B cell (primary cell): Measurements from ENCODE around the gene CBX2.

Experiments
- EZH2 ChIP-seq: IDR thresholded peaks from 2 replicates; pipeline ENCODE4 v1.6.1; 2012; ENCODE audit warnings: borderline replicate concordance, low read depth, mild to moderate bottlenecking, moderate library complexity, low read length; ENCODE audit not compliant: insufficient read depth, poor library complexity, severe bottlenecking
- TF ChIP-seq, protein P1 (sequence below): fragments of 200-600 bp; IDR thresholded peaks from one replicate; pipeline ENCODE4 v1.8.0; 2022; ENCODE audit warnings: antibody characterized with exemption, mild to moderate bottlenecking

GRCh38 chr17:79779661-79780365, 1.9 kb downstream of the CBX2 start:
- TF ChIP-seq, protein P1, sequence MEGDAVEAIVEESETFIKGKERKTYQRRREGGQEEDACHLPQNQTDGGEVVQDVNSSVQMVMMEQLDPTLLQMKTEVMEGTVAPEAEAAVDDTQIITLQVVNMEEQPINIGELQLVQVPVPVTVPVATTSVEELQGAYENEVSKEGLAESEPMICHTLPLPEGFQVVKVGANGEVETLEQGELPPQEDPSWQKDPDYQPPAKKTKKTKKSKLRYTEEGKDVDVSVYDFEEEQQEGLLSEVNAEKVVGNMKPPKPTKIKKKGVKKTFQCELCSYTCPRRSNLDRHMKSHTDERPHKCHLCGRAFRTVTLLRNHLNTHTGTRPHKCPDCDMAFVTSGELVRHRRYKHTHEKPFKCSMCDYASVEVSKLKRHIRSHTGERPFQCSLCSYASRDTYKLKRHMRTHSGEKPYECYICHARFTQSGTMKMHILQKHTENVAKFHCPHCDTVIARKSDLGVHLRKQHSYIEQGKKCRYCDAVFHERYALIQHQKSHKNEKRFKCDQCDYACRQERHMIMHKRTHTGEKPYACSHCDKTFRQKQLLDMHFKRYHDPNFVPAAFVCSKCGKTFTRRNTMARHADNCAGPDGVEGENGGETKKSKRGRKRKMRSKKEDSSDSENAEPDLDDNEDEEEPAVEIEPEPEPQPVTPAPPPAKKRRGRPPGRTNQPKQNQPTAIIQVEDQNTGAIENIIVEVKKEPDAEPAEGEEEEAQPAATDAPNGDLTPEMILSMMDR, result no peak
- no peak for TF ChIP-seq EZH2
